ENCODE measurements around the gene CELF5. TPM values are rescaled to one million over a fixed set of nuclear protein-coding genes. Genes with fewer than 3 reads are reported as not detected.

Gene CELF5
- total and polyA plus RNA-seq, 9 of the 15 experiments (the other 6 are each of a cell fraction or from before 2014, with no cell fraction given) = 0.01 to 0.56 (median 0.22) TPM

DNA sequence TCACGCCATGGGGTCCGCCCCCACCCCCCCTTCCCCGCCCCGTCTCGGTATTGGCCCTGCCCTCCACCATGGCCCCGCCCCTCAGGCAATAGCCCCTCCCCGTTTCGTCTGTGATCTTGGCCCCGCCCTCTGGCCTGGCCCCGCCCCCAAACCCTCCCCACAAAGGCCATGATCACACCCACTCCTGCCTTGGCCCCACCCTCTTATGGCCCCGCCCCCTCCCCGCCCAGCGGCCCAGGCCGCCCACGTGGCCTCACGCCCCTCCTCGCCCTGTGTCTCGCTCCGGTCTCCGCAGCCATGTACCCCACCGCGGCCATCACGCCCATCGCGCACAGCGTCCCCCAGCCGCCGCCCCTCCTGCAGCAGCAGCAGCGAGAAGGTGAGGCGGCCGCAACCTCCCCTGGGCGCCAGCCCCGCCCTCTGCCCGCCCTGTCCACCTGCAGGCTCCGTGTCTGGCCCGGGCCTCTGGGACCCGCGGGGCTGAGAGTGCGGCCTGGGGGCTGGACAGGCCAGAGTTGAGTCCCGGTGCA lies 61.3 kb downstream of the CELF5 start (continued):
- TF ChIP-seq, protein P1, sequence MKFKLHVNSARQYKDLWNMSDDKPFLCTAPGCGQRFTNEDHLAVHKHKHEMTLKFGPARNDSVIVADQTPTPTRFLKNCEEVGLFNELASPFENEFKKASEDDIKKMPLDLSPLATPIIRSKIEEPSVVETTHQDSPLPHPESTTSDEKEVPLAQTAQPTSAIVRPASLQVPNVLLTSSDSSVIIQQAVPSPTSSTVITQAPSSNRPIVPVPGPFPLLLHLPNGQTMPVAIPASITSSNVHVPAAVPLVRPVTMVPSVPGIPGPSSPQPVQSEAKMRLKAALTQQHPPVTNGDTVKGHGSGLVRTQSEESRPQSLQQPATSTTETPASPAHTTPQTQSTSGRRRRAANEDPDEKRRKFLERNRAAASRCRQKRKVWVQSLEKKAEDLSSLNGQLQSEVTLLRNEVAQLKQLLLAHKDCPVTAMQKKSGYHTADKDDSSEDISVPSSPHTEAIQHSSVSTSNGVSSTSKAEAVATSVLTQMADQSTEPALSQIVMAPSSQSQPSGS (CRISPR knock-in tag; IDR thresholded peaks at IDR 0.05) = no peak
- TF ChIP-seq NFE2L1 (tag; IDR thresholded peaks at IDR 0.05; ENCODE audit: borderline replicate concordance, low read depth) = no peak
- TF ChIP-seq, protein P2, sequence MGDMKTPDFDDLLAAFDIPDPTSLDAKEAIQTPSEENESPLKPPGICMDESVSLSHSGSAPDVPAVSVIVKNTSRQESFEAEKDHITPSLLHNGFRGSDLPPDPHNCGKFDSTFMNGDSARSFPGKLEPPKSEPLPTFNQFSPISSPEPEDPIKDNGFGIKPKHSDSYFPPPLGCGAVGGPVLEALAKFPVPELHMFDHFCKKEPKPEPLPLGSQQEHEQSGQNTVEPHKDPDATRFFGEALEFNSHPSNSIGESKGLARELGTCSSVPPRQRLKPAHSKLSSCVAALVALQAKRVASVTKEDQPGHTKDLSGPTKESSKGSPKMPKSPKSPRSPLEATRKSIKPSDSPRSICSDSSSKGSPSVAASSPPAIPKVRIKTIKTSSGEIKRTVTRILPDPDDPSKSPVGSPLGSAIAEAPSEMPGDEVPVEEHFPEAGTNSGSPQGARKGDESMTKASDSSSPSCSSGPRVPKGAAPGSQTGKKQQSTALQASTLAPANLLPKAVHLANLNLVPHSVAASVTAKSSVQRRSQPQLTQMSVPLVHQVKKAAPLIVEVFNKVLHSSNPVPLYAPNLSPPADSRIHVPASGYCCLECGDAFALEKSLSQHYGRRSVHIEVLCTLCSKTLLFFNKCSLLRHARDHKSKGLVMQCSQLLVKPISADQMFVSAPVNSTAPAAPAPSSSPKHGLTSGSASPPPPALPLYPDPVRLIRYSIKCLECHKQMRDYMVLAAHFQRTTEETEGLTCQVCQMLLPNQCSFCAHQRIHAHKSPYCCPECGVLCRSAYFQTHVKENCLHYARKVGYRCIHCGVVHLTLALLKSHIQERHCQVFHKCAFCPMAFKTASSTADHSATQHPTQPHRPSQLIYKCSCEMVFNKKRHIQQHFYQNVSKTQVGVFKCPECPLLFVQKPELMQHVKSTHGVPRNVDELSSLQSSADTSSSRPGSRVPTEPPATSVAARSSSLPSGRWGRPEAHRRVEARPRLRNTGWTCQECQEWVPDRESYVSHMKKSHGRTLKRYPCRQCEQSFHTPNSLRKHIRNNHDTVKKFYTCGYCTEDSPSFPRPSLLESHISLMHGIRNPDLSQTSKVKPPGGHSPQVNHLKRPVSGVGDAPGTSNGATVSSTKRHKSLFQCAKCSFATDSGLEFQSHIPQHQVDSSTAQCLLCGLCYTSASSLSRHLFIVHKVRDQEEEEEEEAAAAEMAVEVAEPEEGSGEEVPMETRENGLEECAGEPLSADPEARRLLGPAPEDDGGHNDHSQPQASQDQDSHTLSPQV (IDR thresholded peaks at IDR 0.05) = no peak
- no peak for TF ChIP-seq NFE2 (IDR thresholded peaks at IDR 0.05; ENCODE audit: low read depth)
- TF ChIP-seq DACH1 (IDR thresholded peaks at IDR 0.05; ENCODE audit: partially characterized antibody) = no peak
- TF ChIP-seq ZNF717 (CRISPR knock-in tag; IDR thresholded peaks at IDR 0.05) = no peak
- TF ChIP-seq ILF3 (IDR thresholded peaks at IDR 0.05; ENCODE audit: borderline replicate concordance) = no peak
- no peak for TF ChIP-seq NEUROD1 (IDR thresholded peaks at IDR 0.05; ENCODE audit: borderline replicate concordance, low read depth, low read length, partially characterized antibody)
- peak in 1 of 3 experiments; percentile 33 for TF ChIP-seq YY1 (IDR thresholded peaks at IDR 0.05; ENCODE audit: borderline replicate concordance in 1 of 3, control insufficient read depth in 1 of 3, extremely low read depth in 1 of 3, insufficient read depth in 3 of 3, insufficient read length in 1 of 3, insufficient replicate concordance in 2 of 3, low read depth in 1 of 3, low read length in 2 of 3)
- TF ChIP-seq CCNT2 (IDR thresholded peaks at IDR 0.05; ENCODE audit: borderline replicate concordance, extremely low read depth, insufficient read length, low read depth, low read length) = peak; percentile 52
- TF ChIP-seq LCOR (CRISPR knock-in tag; IDR thresholded peaks at IDR 0.05) = 0 out of 2 replicates have a peak, but pooled peaks have one; percentile 26
- TF ChIP-seq SMARCA4 (IDR thresholded peaks at IDR 0.05) = no peak
- TF ChIP-seq DPF2 (IDR thresholded peaks at IDR 0.05) = no peak
- no peak for TF ChIP-seq TGIF2 (CRISPR knock-in tag; IDR thresholded peaks at IDR 0.05)
- peak; percentile 28; the same call in 1 of the 2 replicates for TF ChIP-seq CXXC5 (CRISPR knock-in tag; IDR thresholded peaks at IDR 0.05)
- TF ChIP-seq ZBED1 (IDR thresholded peaks at IDR 0.05) = no peak
- 0 out of 2 replicates have a peak, but pooled peaks have one; percentile 31 for TF ChIP-seq RB1 (IDR thresholded peaks at IDR 0.05; ENCODE audit: low read depth)
- TF ChIP-seq ZNF551 (CRISPR knock-in tag; IDR thresholded peaks at IDR 0.05) = no peak
- TF ChIP-seq TFAP4 (CRISPR knock-in tag; IDR thresholded peaks at IDR 0.05; ENCODE audit: borderline replicate concordance) = 0 out of 2 replicates have a peak, but pooled peaks have one; percentile 25
- no peak for TF ChIP-seq ZNF3 (CRISPR knock-in tag; IDR thresholded peaks at IDR 0.05)
- peak; percentile 82 for TF ChIP-seq SAP30 (IDR thresholded peaks at IDR 0.05; ENCODE audit: borderline replicate concordance, insufficient read depth, low read depth, low read length, poor library complexity, severe bottlenecking)

All from K562 (cell line).